DND-41 (cell line): ENCODE results near the gene NUDT3.
A peak's percentile ranks its signal among the peaks of the same experiment; 100 is the strongest.
"Not testable (repeated sequence)": the region's sequence is repeated elsewhere in the genome, so short reads cannot be mapped to it uniquely, and the experiment has no call there.

Experiments
- ATAC-seq: fragments of 200-7000 bp; cut with Tn5 transposase; 3 replicates; pipeline ENCODE4 v1.9.1; 2021; ENCODE audit warnings: low read depth; ENCODE audit not compliant: insufficient read depth
- DNase-seq: peaks from one replicate; pipeline ENCODE4 v3.0.0-alpha.2; 2020
- H2AFZ ChIP-seq: 2 replicates; pipeline ENCODE4 v1.6.0; 2012; ENCODE audit warnings: low read depth, low read length
- H3K27ac ChIP-seq: 2 replicates; pipeline ENCODE4 v1.5.1; 2012; ENCODE audit warnings: low read length, inconsistent platforms
- H3K27me3 ChIP-seq: fragments of 200-600 bp; sonication (generic); 2 replicates; pipeline ENCODE4 v1.6.0; 2012; ENCODE audit warnings: low read length, mild to moderate bottlenecking, inconsistent platforms; ENCODE audit not compliant: insufficient read depth, poor library complexity
- H3K36me3 ChIP-seq: 2 replicates; pipeline ENCODE4 v1.5.1; 2012; ENCODE audit warnings: low read length, inconsistent platforms; ENCODE audit not compliant: insufficient read depth
- H3K4me1 ChIP-seq: 2 replicates; pipeline ENCODE4 v1.5.1; 2012; ENCODE audit warnings: mild to moderate bottlenecking, low read length; ENCODE audit not compliant: insufficient read depth
- H3K4me2 ChIP-seq: 2 replicates; pipeline ENCODE4 v1.6.0; 2012; ENCODE audit warnings: mild to moderate bottlenecking, moderate library complexity, low read length, inconsistent platforms; ENCODE audit not compliant: insufficient read depth
- H3K4me3 ChIP-seq, 2 experiments: fragments of 200-600 bp in 1 of 2; shearing (Covaris generic) in 1 of 2; 2 replicates each; pipeline ENCODE4 v1.5.1; 2012 to 2016; ENCODE audit warnings: inconsistent platforms in 2 of 2, low read length in 2 of 2, mild to moderate bottlenecking in 2 of 2, low read depth in 1 of 2, moderate library complexity in 1 of 2
- H3K79me2 ChIP-seq: 2 replicates; pipeline ENCODE4 v1.6.0; 2012; ENCODE audit warnings: low read length, inconsistent platforms; ENCODE audit not compliant: insufficient read depth
- H3K9ac ChIP-seq: 2 replicates; pipeline ENCODE4 v1.6.0; 2012; ENCODE audit warnings: low read depth, mild to moderate bottlenecking, inconsistent platforms, low read length, moderate library complexity
- H3K9me3 ChIP-seq: 2 replicates; pipeline ENCODE4 v1.5.1; 2012; ENCODE audit warnings: low read length, moderate library complexity, mild to moderate bottlenecking, inconsistent platforms; ENCODE audit not compliant: insufficient read depth, severe bottlenecking
- H4K20me1 ChIP-seq: 2 replicates; pipeline ENCODE4 v1.6.0; 2012; ENCODE audit warnings: low read length; ENCODE audit not compliant: insufficient read depth
- CTCF ChIP-seq: IDR thresholded peaks from 2 replicates; pipeline ENCODE4 v1.5.1; 2012; ENCODE audit warnings: borderline replicate concordance, low read length, moderate library complexity, mild to moderate bottlenecking; ENCODE audit not compliant: poor library complexity, severe bottlenecking; ENCODE audit errors: extremely low read depth
- EZH2 ChIP-seq: IDR thresholded peaks from 3 replicates; pipeline ENCODE4 v1.6.1; 2012; ENCODE audit warnings: borderline replicate concordance, low read depth, mild to moderate bottlenecking, moderate library complexity, low read length, inconsistent platforms; ENCODE audit not compliant: severe bottlenecking

Gene NUDT3

GRCh38 chr6:34370361-34370760 lies 22.1 kb downstream of the NUDT3 start:
- Histone ChIP-seq H4K20me1 (peaks cover 20% of the 10 kb centered on the region; the same call in 1 of the 2 replicates), H3K36me3 (peaks cover 6% of the 10 kb centered on the region; the same call in 1 of the 2 replicates), H3K4me2 (no peak overlapping the region), H3K79me2 (peaks cover 94% of the 10 kb centered on the region), H3K27me3 (no peaks in the 10 kb centered on the region), H3K9me3 (no peaks in the 10 kb centered on the region), H2AFZ (no peak overlapping the region), H3K9ac (no peak overlapping the region), H3K4me3 (no peak overlapping the region), H3K27ac (no peak overlapping the region), H3K4me1 (no peaks in the 10 kb centered on the region)
- ATAC-seq (no peak), DNase-seq (no peak)
- TF ChIP-seq EZH2 = no peak
- TF ChIP-seq CTCF = no peak

DNA sequence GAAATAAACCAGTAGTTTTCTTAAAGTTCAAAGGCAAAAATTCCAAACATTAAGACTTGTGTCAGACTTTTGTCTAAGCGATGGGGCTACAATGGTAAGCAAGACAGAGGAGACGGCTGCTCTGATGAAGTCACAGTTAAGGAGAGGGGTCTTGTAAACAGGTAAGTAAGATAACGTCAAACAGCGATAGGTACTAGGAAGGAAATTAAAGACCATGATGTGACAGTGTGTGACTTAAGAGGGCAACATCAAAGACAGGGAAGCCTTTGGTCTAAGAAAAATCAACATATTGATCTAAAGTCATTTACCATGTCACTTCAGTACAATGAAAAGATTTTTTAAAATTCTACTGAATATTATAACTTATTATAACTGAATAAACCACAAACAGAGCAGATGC lies 23.1 kb downstream of the NUDT3 start:
- peaks cover 2% of the 10 kb centered on the region; the same call in 1 of the 2 replicates for H3K4me1 ChIP-seq
- H3K27me3 ChIP-seq = no peaks in the 10 kb centered on the region
- H4K20me1 ChIP-seq = peaks cover 22% of the 10 kb centered on the region; the same call in 1 of the 2 replicates
- H3K9me3 ChIP-seq = no peaks in the 10 kb centered on the region
- ATAC-seq = no peak
- H3K36me3 ChIP-seq = peaks cover 6% of the 10 kb centered on the region; the same call in 1 of the 2 replicates
- H3K4me2 ChIP-seq = no peak overlapping the region
- no peak for DNase-seq
- H2AFZ ChIP-seq = no peak overlapping the region
- no peak overlapping the region for H3K9ac ChIP-seq
- TF ChIP-seq CTCF (no peak), EZH2 (no peak)
- no peak overlapping the region for H3K4me3 ChIP-seq
- H3K27ac ChIP-seq = no peak overlapping the region
- peaks cover 92% of the 10 kb centered on the region for H3K79me2 ChIP-seq

DNA sequence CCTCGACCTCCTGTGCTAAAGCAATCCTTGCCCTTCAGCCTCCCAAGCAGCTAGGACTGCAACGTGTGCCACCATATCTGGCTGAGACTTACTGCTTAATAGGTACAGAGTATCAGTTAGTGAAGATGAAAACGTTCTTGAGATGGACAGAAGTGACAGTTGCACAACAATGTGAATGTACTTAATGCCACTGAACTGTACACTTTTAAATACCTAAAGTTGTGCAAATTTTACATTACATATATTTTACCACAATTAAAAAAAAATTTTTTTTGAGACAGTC lies 25.9 kb downstream of the NUDT3 start:
- Histone ChIP-seq H2AFZ (no peak overlapping the region), H4K20me1 (peaks cover 44% of the 10 kb centered on the region; the same call in 1 of the 2 replicates), H3K9me3 (no peaks in the 10 kb centered on the region), H3K27ac (no peak overlapping the region), H3K4me1 (peaks cover 19% of the 10 kb centered on the region), H3K36me3 (peaks cover 6% of the 10 kb centered on the region; the same call in 1 of the 2 replicates), H3K79me2 (peaks cover 97% of the 10 kb centered on the region), H3K4me2 (no peak overlapping the region), H3K9ac (no peak overlapping the region), H3K27me3 (no peaks in the 10 kb centered on the region), H3K4me3 (no peak overlapping the region)
- TF ChIP-seq CTCF (no peak), EZH2 (no peak)
- no peak for ATAC-seq
- no peak for DNase-seq

- H2AFZ ChIP-seq, H3K27ac ChIP-seq, H3K36me3 ChIP-seq, H3K9me3 ChIP-seq, H3K27me3 ChIP-seq, ATAC-seq, H3K9ac ChIP-seq, H3K4me3 ChIP-seq, DNase-seq, H3K4me2 ChIP-seq: not testable (repeated sequence)
- peaks cover 19% of the 10 kb centered on the region for H3K4me1 ChIP-seq
- H4K20me1 ChIP-seq = peaks cover 50% of the 10 kb centered on the region; the same call in 1 of the 2 replicates
- H3K79me2 ChIP-seq = peaks cover 97% of the 10 kb centered on the region
Measured at GRCh38 chr6:34365781-34366638, 26.5 kb downstream of the NUDT3 start.

DNA sequence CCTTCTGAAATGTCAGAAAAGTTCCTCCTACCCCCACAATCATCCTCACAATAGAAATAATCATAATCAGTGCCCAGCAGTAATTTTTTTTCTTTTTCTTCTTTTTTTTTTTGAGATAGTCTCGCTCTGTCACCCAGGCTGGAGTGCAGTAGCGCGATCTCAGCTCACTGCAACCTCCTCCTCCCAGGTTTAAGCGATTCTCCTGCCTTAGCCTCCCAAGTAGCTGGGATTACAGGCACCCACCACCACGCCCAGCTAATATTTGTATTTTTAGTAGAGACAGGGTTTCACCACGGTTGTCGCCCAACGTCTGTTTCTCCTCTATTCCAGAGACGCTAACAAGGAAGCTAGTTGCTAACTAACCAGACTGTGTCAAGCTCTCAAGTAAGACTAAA lies 28.8 kb downstream of the NUDT3 start:
- not testable (repeated sequence) for DNase-seq, H3K4me3 ChIP-seq, H2AFZ ChIP-seq, H3K27me3 ChIP-seq, H3K9ac ChIP-seq, H3K9me3 ChIP-seq, ATAC-seq, H3K36me3 ChIP-seq, H3K4me2 ChIP-seq
- H3K4me1 ChIP-seq = peaks cover 19% of the 10 kb centered on the region
- H3K79me2 ChIP-seq = peaks cover 97% of the 10 kb centered on the region
- peaks cover 57% of the 10 kb centered on the region; the same call in 1 of the 2 replicates for H4K20me1 ChIP-seq
- H3K27ac ChIP-seq = 0 out of 2 replicates have a peak overlapping the region, but pooled peaks have one; percentile 67
